GM18909 (cell line): Measurements from ENCODE around the gene C19orf53.

Experiments
- ATAC-seq: cut with Tn5 transposase; IDR thresholded peaks from one replicate; pipeline ENCODE4 v1.9.1; 2021; ENCODE audit warnings: mild to moderate bottlenecking; ENCODE audit not compliant: unreplicated experiment, poor library complexity

C19orf53 gene

GRCh38 chr19:13794757-13795589 lies 20.7 kb downstream of the C19orf53 start, which contains the start of gene ZSWIM4:
ZSWIM4 (plus strand) TSS chr19:13795443; CDS start chr19:13795649, 206 bp downstream.
- ATAC-seq: peak; percentile 95

GRCh38 chr19:13795595-13796300 lies 21.5 kb downstream of the C19orf53 start:
- ATAC-seq: peak; percentile 37

GRCh38 chr19:13796301-13797057 lies 22.2 kb downstream of the C19orf53 start:
- no peak for ATAC-seq

- no peak for ATAC-seq
Observed at GRCh38 chr19:13797058-13797440, 22.8 kb downstream of the C19orf53 start.

GRCh38 chr19:13797870-13798269 lies 23.6 kb downstream of the C19orf53 start:
- no peak for ATAC-seq

- no peak for ATAC-seq
Observed at GRCh38 chr19:13799669-13800068, 25.4 kb downstream of the C19orf53 start.

- no peak for ATAC-seq
Observed at GRCh38 chr19:13803038-13803437, 28.8 kb downstream of the C19orf53 start.

- ATAC-seq: no peak
Observed at GRCh38 chr19:13804830-13805683, 30.8 kb downstream of the C19orf53 start.

- no peak for ATAC-seq
Observed at GRCh38 chr19:13806728-13807127, 32.5 kb downstream of the C19orf53 start.

- ATAC-seq: no peak
Observed at GRCh38 chr19:13807421-13808021, 33.3 kb downstream of the C19orf53 start.

GRCh38 chr19:13808856-13809255 lies 34.6 kb downstream of the C19orf53 start:
- no peak for ATAC-seq

- ATAC-seq: no peak
Observed at GRCh38 chr19:13812544-13812943, 38.3 kb downstream of the C19orf53 start.

- no peak for ATAC-seq
Observed at GRCh38 chr19:13813147-13813546, 38.9 kb downstream of the C19orf53 start.

GRCh38 chr19:13814550-13814949 lies 40.3 kb downstream of the C19orf53 start:
- ATAC-seq: no peak

- ATAC-seq: no peak
Observed at GRCh38 chr19:13817018-13817614, 42.9 kb downstream of the C19orf53 start.

GRCh38 chr19:13817615-13818371 lies 43.5 kb downstream of the C19orf53 start:
- ATAC-seq: no peak

- ATAC-seq: no peak
Observed at GRCh38 chr19:13819238-13819637, 45.0 kb downstream of the C19orf53 start.

- ATAC-seq: no peak
Observed at GRCh38 chr19:13821292-13821691, 47.0 kb downstream of the C19orf53 start.
